Measurements from ENCODE around the gene NADSYN1.

NADSYN1 gene

GRCh38 chr11:71433648-71434450 is 19.2 kb upstream of the NADSYN1 start:
- DNase-seq: no peak

GRCh38 chr11:71434576-71435130 is 18.4 kb upstream of the NADSYN1 start:
- DNase-seq: no peak

- no peak for DNase-seq
Observed at GRCh38 chr11:71435278-71435951, 17.6 kb upstream of the NADSYN1 start.

- no peak for DNase-seq
Observed at GRCh38 chr11:71436861-71437260, 16.1 kb upstream of the NADSYN1 start.

- no peak for DNase-seq
Observed at GRCh38 chr11:71437399-71437798, 15.6 kb upstream of the NADSYN1 start.

- DNase-seq: no peak
Observed at GRCh38 chr11:71437879-71438278, 15.1 kb upstream of the NADSYN1 start.

- DNase-seq: no peak
Observed at GRCh38 chr11:71438650-71439049, 14.4 kb upstream of the NADSYN1 start.

GRCh38 chr11:71440021-71440755 is 12.8 kb upstream of the NADSYN1 start:
- DNase-seq: no peak

- DNase-seq: no peak
Observed at GRCh38 chr11:71441251-71441650, 11.8 kb upstream of the NADSYN1 start.

- no peak for DNase-seq
Observed at GRCh38 chr11:71442123-71442522, 10.9 kb upstream of the NADSYN1 start.

GRCh38 chr11:71442880-71443279 is 10.1 kb upstream of the NADSYN1 start:
- DNase-seq: no peak

- DNase-seq: no peak
Observed at GRCh38 chr11:71443736-71444445, 9.1 kb upstream of the NADSYN1 start.

GRCh38 chr11:71444811-71445210 is 8.2 kb upstream of the NADSYN1 start:
- DNase-seq: no peak

- no peak for DNase-seq
Observed at GRCh38 chr11:71446150-71446549, 6.9 kb upstream of the NADSYN1 start.

GRCh38 chr11:71446942-71447688 is 5.9 kb upstream of the NADSYN1 start:
- no peak for DNase-seq

GRCh38 chr11:71447791-71448256 is 5.2 kb upstream of the NADSYN1 start:
- DNase-seq: peak; percentile 27

GRCh38 chr11:71448257-71449171 is 4.5 kb upstream of the NADSYN1 start, which contains the start of gene DHCR7:
Gene DHCR7 (minus strand): TSS chr11:71448393. CDS start chr11:71444952, 3,441 bp downstream.
- peak; percentile 93 for DNase-seq

- DNase-seq: no peak
Observed at GRCh38 chr11:71449596-71449995, 3.4 kb upstream of the NADSYN1 start.

GRCh38 chr11:71450507-71450906 is 2.5 kb upstream of the NADSYN1 start:
- DNase-seq: no peak

GRCh38 chr11:71450939-71451338 is 2.1 kb upstream of the NADSYN1 start:
- DNase-seq: no peak
